ENCODE results near the gene ACSM5. TPM values are rescaled to one million over a fixed set of nuclear protein-coding genes. Genes with fewer than 3 reads are reported as not detected.

The ACSM5 gene, protein sequence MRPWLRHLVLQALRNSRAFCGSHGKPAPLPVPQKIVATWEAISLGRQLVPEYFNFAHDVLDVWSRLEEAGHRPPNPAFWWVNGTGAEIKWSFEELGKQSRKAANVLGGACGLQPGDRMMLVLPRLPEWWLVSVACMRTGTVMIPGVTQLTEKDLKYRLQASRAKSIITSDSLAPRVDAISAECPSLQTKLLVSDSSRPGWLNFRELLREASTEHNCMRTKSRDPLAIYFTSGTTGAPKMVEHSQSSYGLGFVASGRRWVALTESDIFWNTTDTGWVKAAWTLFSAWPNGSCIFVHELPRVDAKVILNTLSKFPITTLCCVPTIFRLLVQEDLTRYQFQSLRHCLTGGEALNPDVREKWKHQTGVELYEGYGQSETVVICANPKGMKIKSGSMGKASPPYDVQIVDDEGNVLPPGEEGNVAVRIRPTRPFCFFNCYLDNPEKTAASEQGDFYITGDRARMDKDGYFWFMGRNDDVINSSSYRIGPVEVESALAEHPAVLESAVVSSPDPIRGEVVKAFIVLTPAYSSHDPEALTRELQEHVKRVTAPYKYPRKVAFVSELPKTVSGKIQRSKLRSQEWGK
- 0.25 TPM in 1 of 2 replicates, not detected in the other for total RNA-seq
- polyA plus RNA-seq: 0.16 TPM in 1 of 2 replicates, not detected in the other

DNA sequence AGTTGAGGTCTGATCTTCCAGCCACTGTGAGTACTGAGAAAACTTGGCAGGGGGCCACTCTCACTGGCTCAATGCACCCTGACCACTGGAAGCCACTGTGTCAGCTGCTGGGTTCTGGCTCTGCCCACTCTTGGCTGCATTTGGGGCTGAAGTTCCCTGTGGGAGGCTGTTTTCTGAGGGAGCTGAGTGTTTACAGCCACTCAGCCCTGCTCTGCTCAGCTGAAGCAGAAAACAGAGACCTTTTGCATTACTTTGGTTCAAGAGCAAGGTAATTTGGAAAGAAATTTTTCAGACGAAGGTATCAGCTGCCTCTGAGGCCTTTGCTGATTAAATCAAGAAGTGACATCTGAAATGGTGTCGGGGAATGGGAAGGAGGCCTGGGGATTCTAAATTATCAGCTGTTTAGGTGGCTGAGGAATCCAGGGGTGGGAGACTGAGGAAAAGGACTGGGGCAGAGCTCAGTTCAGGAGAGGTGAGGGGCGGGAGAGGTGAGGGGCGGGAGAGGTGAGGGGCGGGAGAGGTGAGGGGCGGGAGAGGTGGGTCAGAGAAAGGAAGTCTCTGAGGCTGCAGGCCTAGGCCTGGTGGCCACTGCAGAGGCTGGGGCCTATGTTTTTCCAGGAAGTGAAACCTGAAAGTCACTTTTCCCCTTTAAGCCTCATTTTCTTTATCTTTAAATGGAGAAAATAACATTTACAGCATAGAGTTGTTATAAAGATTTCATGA lies at the start of gene ACSM5:
ACSM5 (plus strand) TSS at position 137 of the 723 bp plus-strand sequence. CDS start 1,951 bp downstream, outside the sequence.
- Histone ChIP-seq H3K4me3 (no peak within 1 kb of the TSS), H3K36me3 (no peaks in the 10 kb centered on the region), H3K27ac (peak within 1 kb of the TSS; percentile 68), H3K4me1 (ENCODE audit: low read depth) (no peaks in the 10 kb centered on the region), H3K27me3 (no peaks in the 10 kb centered on the region), H3K9me3 (ENCODE audit: low read depth) (no peaks in the 10 kb centered on the region)
- TF ChIP-seq, protein P1, sequence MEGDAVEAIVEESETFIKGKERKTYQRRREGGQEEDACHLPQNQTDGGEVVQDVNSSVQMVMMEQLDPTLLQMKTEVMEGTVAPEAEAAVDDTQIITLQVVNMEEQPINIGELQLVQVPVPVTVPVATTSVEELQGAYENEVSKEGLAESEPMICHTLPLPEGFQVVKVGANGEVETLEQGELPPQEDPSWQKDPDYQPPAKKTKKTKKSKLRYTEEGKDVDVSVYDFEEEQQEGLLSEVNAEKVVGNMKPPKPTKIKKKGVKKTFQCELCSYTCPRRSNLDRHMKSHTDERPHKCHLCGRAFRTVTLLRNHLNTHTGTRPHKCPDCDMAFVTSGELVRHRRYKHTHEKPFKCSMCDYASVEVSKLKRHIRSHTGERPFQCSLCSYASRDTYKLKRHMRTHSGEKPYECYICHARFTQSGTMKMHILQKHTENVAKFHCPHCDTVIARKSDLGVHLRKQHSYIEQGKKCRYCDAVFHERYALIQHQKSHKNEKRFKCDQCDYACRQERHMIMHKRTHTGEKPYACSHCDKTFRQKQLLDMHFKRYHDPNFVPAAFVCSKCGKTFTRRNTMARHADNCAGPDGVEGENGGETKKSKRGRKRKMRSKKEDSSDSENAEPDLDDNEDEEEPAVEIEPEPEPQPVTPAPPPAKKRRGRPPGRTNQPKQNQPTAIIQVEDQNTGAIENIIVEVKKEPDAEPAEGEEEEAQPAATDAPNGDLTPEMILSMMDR (IDR thresholded peaks at IDR 0.05; ENCODE audit: low read depth, low read length): no peak
- peak; percentile 15 to 45 for DNase-seq (ENCODE audit: low read depth in 1 of 2, low spot score in 1 of 2)

DNA sequence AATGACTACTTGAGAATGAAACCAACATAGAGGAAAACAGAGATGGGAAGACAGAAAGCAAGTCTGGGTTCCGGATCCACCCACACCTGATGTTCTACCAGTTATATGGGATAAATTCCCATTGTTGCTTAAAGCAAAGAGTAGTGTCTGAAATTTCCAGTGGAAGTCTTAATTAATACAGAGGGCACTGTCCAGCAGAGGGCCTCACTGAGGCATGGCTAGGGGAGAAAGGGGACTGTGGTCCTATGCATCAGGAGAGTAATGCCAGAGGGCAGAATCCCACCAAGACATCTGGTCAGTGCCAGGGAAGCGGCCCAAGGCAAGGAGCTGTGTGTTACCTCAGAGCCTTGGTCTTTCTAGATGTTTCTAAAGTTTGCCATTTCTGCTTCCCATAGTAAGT lies 49.3 kb upstream of the ACSM5 start:
- Histone ChIP-seq H3K27ac (no peak overlapping the region), H3K36me3 (no peaks in the 10 kb centered on the region), H3K27me3 (no peaks in the 10 kb centered on the region), H3K9me3 (ENCODE audit: low read depth) (no peaks in the 10 kb centered on the region), H3K4me3 (no peak overlapping the region), H3K4me1 (ENCODE audit: low read depth) (no peaks in the 10 kb centered on the region)
- DNase-seq (ENCODE audit: low read depth in 1 of 2, low spot score in 1 of 2): peak in 1 of 2 donors; percentile 47
- TF ChIP-seq, protein P1 (IDR thresholded peaks at IDR 0.05; ENCODE audit: low read depth, low read length): peak; percentile 15

DNA sequence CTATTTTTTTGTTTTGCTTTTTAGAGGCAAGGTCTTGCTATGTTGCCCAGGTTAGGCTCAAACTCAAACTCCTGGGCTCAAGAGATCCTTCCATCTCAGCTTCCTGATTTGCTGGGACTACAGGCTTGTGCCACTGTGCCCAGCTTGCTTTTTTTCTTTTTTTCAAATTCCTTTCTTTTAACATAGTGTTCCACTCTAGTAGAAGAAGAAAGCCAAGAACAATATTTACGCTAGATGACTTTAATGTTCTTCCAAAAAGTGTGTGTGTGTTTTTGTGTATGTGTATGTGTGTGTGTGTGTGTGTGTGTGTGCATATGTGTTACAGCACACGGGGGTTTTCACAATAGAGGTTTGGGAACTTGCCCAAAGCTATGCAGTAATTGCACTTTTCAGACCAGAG lies 46.1 kb upstream of the ACSM5 start:
- no peaks in the 10 kb centered on the region for H3K4me1 ChIP-seq (ENCODE audit: low read depth)
- H3K27me3 ChIP-seq: no peaks in the 10 kb centered on the region
- TF ChIP-seq, protein P1 (IDR thresholded peaks at IDR 0.05; ENCODE audit: low read depth, low read length): no peak

DNA sequence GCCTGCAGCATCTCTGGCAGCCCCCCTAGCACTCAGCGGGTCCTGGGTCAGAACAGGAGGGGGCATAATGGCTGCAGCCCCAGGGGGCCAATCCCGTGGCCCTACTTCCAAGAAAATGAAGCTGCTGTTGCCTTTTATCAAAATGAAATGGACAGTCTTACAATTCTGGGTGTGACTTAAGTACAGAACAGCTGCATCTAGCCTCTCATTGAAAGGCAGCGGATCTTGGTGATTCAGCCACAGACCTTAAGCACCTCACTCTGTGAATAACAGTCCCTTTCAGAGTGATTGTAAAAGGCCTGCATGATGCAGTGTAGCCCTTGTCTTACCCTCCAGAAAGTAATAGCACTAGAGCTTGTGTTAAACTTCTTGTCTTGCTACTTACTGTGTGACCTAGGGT lies 45.3 kb upstream of the ACSM5 start:
- no peak for DNase-seq (ENCODE audit: low read depth in 1 of 2, low spot score in 1 of 2)
- Histone ChIP-seq H3K36me3 (no peaks in the 10 kb centered on the region), H3K4me1 (ENCODE audit: low read depth) (no peaks in the 10 kb centered on the region), H3K27me3 (no peaks in the 10 kb centered on the region), H3K4me3 (no peak overlapping the region), H3K9me3 (ENCODE audit: low read depth) (no peaks in the 10 kb centered on the region), H3K27ac (no peak overlapping the region)
- TF ChIP-seq, protein P1 (IDR thresholded peaks at IDR 0.05; ENCODE audit: low read depth, low read length): no peak

More for the DNA sequence above, 46.1 kb upstream of the ACSM5 start:
- Histone ChIP-seq H3K27ac (no peak overlapping the region), H3K4me3 (no peak overlapping the region), H3K9me3 (ENCODE audit: low read depth) (no peaks in the 10 kb centered on the region), H3K36me3 (no peaks in the 10 kb centered on the region)
- DNase-seq (ENCODE audit: low read depth in 1 of 2, low spot score in 1 of 2): no peak

DNA sequence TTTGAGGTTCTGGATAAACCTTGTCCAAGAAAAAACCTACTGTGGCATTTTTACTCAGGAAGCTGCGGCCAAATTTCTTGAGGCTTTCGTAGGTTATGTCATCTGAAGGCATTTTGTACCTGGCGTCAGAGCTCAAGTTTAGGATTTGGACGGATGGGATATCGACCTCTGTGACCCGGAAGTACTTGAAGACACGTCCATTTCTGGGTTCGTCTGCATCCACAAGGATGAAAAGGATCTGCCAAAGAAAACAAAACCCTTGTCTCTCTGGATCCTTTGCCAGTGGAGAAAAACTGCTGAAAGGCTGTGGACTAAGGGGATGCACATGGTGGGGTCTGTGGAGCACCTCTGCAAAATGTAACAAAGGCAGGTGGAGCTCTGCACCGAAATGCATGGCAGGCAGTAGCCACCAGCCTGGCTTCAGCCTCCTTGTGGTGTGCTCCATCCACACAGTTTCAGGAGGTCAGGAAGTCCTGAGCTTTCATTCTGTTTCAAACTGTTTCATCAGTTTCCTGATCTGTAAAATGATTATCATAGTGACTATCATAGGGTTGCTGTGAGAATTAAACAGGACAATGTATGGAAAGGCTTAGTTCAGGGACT lies 39.8 kb upstream of the ACSM5 start:
- H3K9me3 ChIP-seq (ENCODE audit: low read depth): no peaks in the 10 kb centered on the region
- TF ChIP-seq, protein P1 (IDR thresholded peaks at IDR 0.05; ENCODE audit: low read depth, low read length): no peak
- peaks cover 2% of the 10 kb centered on the region for H3K27me3 ChIP-seq
- no peaks in the 10 kb centered on the region for H3K36me3 ChIP-seq
- no peaks in the 10 kb centered on the region for H3K4me1 ChIP-seq (ENCODE audit: low read depth)
- H3K4me3 ChIP-seq: no peak overlapping the region
- no peak overlapping the region for H3K27ac ChIP-seq
- no peak for DNase-seq (ENCODE audit: low read depth in 1 of 2, low spot score in 1 of 2)
